GM13977 (cell line): ENCODE measurements around the gene CPED1.

Experiments
- DNase-seq: peaks from one replicate; pipeline ENCODE4 v3.0.0; 2012; ENCODE audit warnings: low spot score
- CTCF ChIP-seq: IDR thresholded peaks from 2 replicates; pipeline ENCODE4 v1.5.1; 2012; ENCODE audit warnings: mild to moderate bottlenecking, control low read depth; ENCODE audit not compliant: insufficient read depth; ENCODE audit errors: extremely low read depth, missing control alignments
- in situ Hi-C: fragments of 300-500 bp; cut with MboI; formaldehyde crosslinking; loops from one replicate; pipeline ENCODE4 v1.12.0; 2022; ENCODE audit warnings: low sequenced_read_pairs, low pct_unique_long_range_greater_than_20kb, mixed read lengths, inconsistent platforms; ENCODE audit not compliant: unreplicated experiment

CPED1 gene

GRCh38 chr7:120955577-120956149, 32.8 kb upstream of the CPED1 start:
- in situ Hi-C loops = no loop called here
- no peak for DNase-seq
- no peak for TF ChIP-seq CTCF

- no peak for TF ChIP-seq CTCF
- DNase-seq = no peak
- in situ Hi-C loops = no loop called here
Observed at GRCh38 chr7:120959929-120960484, 28.5 kb upstream of the CPED1 start.

GRCh38 chr7:120960714-120961113, 27.8 kb upstream of the CPED1 start:
- no peak for TF ChIP-seq CTCF
- in situ Hi-C loops = no loop called here
- DNase-seq = no peak

GRCh38 chr7:120961638-120962173, 26.8 kb upstream of the CPED1 start:
- DNase-seq = no peak
- TF ChIP-seq CTCF = no peak
- in situ Hi-C loops = no loop called here

- no peak for DNase-seq
- TF ChIP-seq CTCF = no peak
- in situ Hi-C loops = no loop called here
Observed at GRCh38 chr7:120964088-120964487, 24.4 kb upstream of the CPED1 start.

- TF ChIP-seq CTCF = no peak
- in situ Hi-C loops = no loop called here
- DNase-seq = no peak
Observed at GRCh38 chr7:120966961-120967360, 21.6 kb upstream of the CPED1 start.

GRCh38 chr7:120973849-120974248, 14.7 kb upstream of the CPED1 start:
- TF ChIP-seq CTCF = no peak
- DNase-seq = no peak
- in situ Hi-C loops = no loop called here
